Activated B cell treated with CpG ODN at 0.5 μM for 24 hours (primary cell): ENCODE measurements around the gene SCAMP4. TPM values are rescaled to one million over a fixed set of nuclear protein-coding genes. Genes with fewer than 3 reads are reported as not detected.
"Not testable (repeated sequence)": the region's sequence is repeated elsewhere in the genome, so short reads cannot be mapped to it uniquely, and the experiment has no call there.

ENCODE experiments used
- ATAC-seq: fragments of 200-7000 bp; cut with Tn5 transposase; one replicate; pipeline ENCODE4 v1.10.0; 2021; ENCODE audit warnings: low read depth, mild to moderate bottlenecking, moderate library complexity
- CTCF ChIA-PET: fragments of 350-600 bp; sonication (Branson Sonifier 250); formaldehyde crosslinking; loops from one replicate; lab custom pipeline; 2021; ENCODE audit warnings: antibody characterized with exemption; lab: Charles Lee
- POLR2A ChIA-PET: fragments of 350-600 bp; sonication (Branson Sonifier 250); formaldehyde crosslinking; loops from one replicate; lab custom pipeline; 2021; ENCODE audit warnings: antibody characterized with exemption; lab: Charles Lee
- DNase-seq: peaks from one replicate; pipeline ENCODE4 v3.0.0; 2022
- H3K27ac Mint-ChIP-seq: one replicate; pipeline ENCODE4 v1.8.0; 2020; ENCODE audit warnings: mixed read lengths
- H3K27me3 Mint-ChIP-seq: one replicate; pipeline ENCODE4 v1.8.0; 2021; ENCODE audit warnings: mixed read lengths
- H3K36me3 Mint-ChIP-seq: one replicate; pipeline ENCODE4 v1.8.0; 2021; ENCODE audit warnings: low read depth, mixed read lengths
- H3K4me1 Mint-ChIP-seq: one replicate; pipeline ENCODE4 v1.8.0; 2021; ENCODE audit warnings: mixed read lengths
- H3K4me3 Mint-ChIP-seq: one replicate; pipeline ENCODE4 v1.8.0; 2020; ENCODE audit warnings: mild to moderate bottlenecking, mixed read lengths
- H3K9me3 Mint-ChIP-seq: one replicate; pipeline ENCODE4 v1.8.0; 2020; ENCODE audit warnings: mixed read lengths
- intact Hi-C: fragments of 100-400 bp; cut with micrococcal nuclease; formaldehyde crosslinking; loops from one replicate; pipeline ENCODE4 v1.15.1; 2024
- total RNA-seq: library from RNA; stranded (reverse); gene quantifications from 2 replicates; pipeline ENCODE4 v1.2.3, GENCODE V29; 2022
- TF ChIP-seq, protein P1 (sequence below): fragments of 200-600 bp; IDR thresholded peaks from one replicate; pipeline ENCODE4 v1.8.0; 2022; ENCODE audit warnings: antibody characterized with exemption, mild to moderate bottlenecking

Gene SCAMP4
- total RNA-seq, 1 donor from 2014 or later: 59.7 TPM

DNA sequence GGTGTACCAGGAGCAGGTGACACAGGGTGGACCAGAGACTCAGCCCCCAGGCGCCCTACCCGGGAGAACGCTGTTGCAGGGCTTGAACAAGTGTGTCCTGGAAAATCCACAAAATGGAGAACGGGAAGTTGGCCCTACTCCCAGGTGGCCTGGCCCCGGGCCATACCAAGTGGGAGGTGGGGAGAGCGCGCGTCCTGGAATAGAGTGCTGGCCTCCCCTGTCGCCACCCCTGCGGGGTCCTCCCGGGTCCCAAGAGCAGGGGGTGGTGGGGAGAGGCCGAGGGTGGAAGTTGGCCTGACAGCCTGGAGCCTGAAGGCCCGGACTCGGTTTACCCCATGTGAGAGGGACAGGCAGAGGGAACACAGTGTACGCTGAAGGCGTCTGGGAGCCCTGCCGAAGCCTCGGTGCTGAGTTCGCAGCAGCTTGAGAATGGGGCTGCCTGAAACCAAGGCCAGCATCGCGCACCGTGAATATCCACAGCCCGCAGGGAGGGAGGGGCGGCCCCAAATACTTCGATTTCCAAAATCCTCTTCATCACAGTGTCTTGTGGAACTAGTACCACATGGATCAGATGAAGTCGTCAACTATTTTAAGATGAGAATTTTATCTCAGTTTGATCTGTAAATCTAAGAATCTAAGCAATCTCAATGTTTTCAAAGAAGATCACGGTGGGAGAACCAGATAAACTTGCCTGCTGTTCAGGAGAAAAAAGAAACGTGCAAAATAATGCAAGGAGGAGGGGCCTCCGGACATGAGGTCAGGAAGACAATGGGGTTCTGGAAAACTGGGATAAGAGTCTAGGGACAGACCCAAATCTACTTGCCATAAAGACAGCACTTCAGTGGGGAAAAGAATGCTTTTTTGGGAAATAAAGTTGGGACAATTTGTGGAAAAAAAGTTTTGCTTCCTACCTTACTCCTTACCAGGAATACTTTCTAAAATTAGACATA, 31.4 kb upstream of the SCAMP4 start:
- TF ChIP-seq, protein P1, sequence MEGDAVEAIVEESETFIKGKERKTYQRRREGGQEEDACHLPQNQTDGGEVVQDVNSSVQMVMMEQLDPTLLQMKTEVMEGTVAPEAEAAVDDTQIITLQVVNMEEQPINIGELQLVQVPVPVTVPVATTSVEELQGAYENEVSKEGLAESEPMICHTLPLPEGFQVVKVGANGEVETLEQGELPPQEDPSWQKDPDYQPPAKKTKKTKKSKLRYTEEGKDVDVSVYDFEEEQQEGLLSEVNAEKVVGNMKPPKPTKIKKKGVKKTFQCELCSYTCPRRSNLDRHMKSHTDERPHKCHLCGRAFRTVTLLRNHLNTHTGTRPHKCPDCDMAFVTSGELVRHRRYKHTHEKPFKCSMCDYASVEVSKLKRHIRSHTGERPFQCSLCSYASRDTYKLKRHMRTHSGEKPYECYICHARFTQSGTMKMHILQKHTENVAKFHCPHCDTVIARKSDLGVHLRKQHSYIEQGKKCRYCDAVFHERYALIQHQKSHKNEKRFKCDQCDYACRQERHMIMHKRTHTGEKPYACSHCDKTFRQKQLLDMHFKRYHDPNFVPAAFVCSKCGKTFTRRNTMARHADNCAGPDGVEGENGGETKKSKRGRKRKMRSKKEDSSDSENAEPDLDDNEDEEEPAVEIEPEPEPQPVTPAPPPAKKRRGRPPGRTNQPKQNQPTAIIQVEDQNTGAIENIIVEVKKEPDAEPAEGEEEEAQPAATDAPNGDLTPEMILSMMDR: no peak
- Mint-ChIP-seq H3K9me3 (no peaks in the 10 kb centered on the region), H3K4me3 (peak overlapping the region; percentile 97), H3K27ac (peak overlapping the region; percentile 68), H3K36me3 (peaks cover 24% of the 10 kb centered on the region), H3K27me3 (no peaks in the 10 kb centered on the region), H3K4me1 (peaks cover 36% of the 10 kb centered on the region)
- ChIA-PET POLR2A (interaction anchor here (0.7 to 3.2 kb wide), 3 partner anchors 9 to 620 kb away, joined by 3 to 68 read pairs (median 9); no protein-coding TSS in a partner anchor), CTCF (interaction anchor here (2.8 kb wide), 1 partner anchor 9 kb away, joined by 18 read pairs; no protein-coding TSS in a partner anchor)
- ATAC-seq (no peak), DNase-seq (no peak)
- intact Hi-C loops: no loop called here

DNA sequence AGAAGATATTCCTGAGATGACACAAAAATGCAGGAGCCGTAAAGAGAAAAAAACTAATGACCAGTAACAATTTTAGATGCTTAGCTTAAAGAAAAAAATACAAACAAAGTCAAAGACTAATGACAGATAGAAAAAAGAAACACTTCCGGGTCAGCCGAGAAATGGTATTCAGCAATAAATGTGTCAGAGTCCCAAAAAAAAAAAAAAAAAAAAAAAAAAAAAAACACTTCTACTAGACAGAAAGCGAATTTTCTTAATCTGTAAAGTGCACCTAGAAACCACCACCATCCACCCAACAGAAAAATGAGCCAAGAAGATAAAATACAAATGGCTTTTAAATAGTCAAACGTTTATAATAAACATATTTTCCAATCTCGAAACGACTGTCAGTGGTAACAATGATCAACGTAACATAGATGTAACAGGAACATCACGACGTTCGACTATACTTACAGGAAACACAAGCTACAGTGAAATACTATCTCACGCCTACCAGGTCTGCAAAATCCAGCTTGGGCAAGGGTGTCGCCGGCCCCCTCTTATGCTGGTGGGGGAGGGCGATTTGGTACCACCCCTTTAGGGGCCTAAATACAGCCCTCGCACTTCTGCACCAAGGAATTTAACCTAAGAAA, 30.5 kb upstream of the SCAMP4 start:
- no peaks in the 10 kb centered on the region for H3K9me3 Mint-ChIP-seq
- no peak for DNase-seq
- peaks cover 36% of the 10 kb centered on the region for H3K4me1 Mint-ChIP-seq
- intact Hi-C loops: no loop called here
- no peaks in the 10 kb centered on the region for H3K27me3 Mint-ChIP-seq
- H3K4me3 Mint-ChIP-seq: peak overlapping the region; percentile 97
- peak overlapping the region; percentile 92 for H3K27ac Mint-ChIP-seq
- peaks cover 24% of the 10 kb centered on the region for H3K36me3 Mint-ChIP-seq
- ATAC-seq: no peak
- ChIA-PET POLR2A (interaction anchor here (0.6 to 3.2 kb wide), 16 partner anchors 8 to 619 kb away, joined by 3 to 68 read pairs (median 3); partner anchors contain the start of genes ABHD17A and REXO1), CTCF (interaction anchor here (1.0 to 2.8 kb wide), 3 partner anchors 9 to 23 kb away, joined by 3 to 18 read pairs (median 3); no protein-coding TSS in a partner anchor)
- TF ChIP-seq, protein P1: no peak

DNA sequence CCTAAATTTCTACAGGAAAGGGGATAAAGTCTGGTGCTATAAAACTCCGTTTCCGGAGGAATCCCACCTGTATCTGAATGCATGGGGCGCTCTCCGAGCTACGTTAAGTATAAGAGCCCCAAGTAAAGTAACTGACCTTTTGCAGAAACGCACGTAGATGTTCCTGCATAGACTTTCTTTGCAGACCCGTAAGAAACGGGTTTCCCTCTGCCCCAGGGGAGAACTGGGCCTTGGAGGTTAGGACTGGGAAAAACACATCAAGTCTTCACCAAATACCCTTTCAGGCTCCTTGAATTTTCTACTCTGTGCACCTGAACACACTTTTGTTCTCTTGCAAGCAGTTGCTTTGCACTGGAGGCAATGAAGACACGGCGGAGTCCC, 29.9 kb upstream of the SCAMP4 start:
- intact Hi-C loops, DNase-seq, H3K27me3 Mint-ChIP-seq, ATAC-seq, H3K9me3 Mint-ChIP-seq: not testable (repeated sequence)
- Mint-ChIP-seq H3K4me3 (peak overlapping the region; percentile 97), H3K4me1 (peaks cover 36% of the 10 kb centered on the region), H3K36me3 (peaks cover 27% of the 10 kb centered on the region), H3K27ac (peak overlapping the region; percentile 92)
- CTCF ChIA-PET: interaction anchor here (1.0 to 2.8 kb wide), 3 partner anchors 9 to 23 kb away, joined by 3 to 18 read pairs (median 3); no protein-coding TSS in a partner anchor
- POLR2A ChIA-PET: interaction anchor here (0.6 to 3.2 kb wide), 14 partner anchors 9 to 222 kb away, joined by 3 to 68 read pairs (median 4); partner anchors contain the start of genes ABHD17A and REXO1

DNA sequence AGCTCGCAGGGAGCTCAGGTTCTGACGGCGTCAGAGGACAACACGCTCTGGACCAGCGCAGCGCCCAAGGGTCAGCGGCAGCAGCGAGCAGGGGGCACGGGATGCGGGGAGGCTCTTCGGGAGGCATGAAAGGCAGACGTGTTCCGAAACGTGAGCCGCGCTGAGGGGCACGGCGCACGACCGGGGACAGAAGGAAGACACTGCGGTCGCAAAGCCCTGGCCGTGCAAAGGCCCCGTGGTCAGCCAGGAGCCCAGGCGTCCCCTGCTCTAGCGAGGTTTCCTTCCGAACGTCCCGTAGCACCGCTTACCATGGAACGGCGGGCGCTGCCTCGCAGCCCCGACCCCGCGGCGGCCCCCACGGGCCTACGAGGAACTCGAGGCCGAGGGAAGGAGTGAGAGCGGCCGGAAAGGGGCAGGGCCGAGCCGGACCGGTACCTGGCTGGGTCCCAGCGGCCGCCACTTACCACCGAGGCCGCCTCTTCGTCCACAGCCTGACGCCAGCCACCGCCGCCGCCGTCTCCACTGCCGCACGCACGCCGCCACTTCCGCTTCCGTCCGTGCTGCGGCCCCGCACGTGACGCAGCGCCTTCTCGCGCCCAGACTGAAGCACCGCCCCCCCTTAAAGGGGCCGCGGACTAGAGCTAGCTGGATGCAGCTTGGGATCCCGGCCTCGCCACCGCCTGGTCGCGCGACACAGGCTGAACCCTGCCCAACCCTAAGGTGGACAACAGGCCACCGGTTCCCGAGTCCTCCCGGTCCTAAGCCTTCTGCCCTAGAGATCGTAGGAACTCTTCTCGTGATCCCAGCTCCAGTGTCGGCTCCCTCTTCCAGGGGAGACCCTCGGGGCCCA, 29.3 kb upstream of the SCAMP4 start:
- peak overlapping the region; percentile 92 for H3K27ac Mint-ChIP-seq
- DNase-seq (peak; percentile 86), ATAC-seq (peak; percentile 94)
- intact Hi-C loops: loop anchor here (1.0 kb wide), 3 partner anchors 9 to 29 kb away; partner anchors contain the start of genes ABHD17A, ADAT3 and SCAMP4
- ChIA-PET CTCF (interaction anchor here (0.8 to 2.8 kb wide), 5 partner anchors 11 to 212 kb away, joined by 3 to 18 read pairs (median 3); no protein-coding TSS in a partner anchor), POLR2A (interaction anchor here (0.5 to 3.2 kb wide), 23 partner anchors 8 to 427 kb away, joined by 3 to 68 read pairs (median 5); partner anchors contain the start of genes ABHD17A, ADAT3, MKNK2 and SCAMP4)
- peaks cover 23% of the 10 kb centered on the region for H3K36me3 Mint-ChIP-seq
- H3K9me3 Mint-ChIP-seq: no peaks in the 10 kb centered on the region
- TF ChIP-seq, protein P1: no peak
- peak overlapping the region; percentile 97 for H3K4me3 Mint-ChIP-seq
- peaks cover 34% of the 10 kb centered on the region for H3K4me1 Mint-ChIP-seq
- H3K27me3 Mint-ChIP-seq: no peaks in the 10 kb centered on the region

DNA sequence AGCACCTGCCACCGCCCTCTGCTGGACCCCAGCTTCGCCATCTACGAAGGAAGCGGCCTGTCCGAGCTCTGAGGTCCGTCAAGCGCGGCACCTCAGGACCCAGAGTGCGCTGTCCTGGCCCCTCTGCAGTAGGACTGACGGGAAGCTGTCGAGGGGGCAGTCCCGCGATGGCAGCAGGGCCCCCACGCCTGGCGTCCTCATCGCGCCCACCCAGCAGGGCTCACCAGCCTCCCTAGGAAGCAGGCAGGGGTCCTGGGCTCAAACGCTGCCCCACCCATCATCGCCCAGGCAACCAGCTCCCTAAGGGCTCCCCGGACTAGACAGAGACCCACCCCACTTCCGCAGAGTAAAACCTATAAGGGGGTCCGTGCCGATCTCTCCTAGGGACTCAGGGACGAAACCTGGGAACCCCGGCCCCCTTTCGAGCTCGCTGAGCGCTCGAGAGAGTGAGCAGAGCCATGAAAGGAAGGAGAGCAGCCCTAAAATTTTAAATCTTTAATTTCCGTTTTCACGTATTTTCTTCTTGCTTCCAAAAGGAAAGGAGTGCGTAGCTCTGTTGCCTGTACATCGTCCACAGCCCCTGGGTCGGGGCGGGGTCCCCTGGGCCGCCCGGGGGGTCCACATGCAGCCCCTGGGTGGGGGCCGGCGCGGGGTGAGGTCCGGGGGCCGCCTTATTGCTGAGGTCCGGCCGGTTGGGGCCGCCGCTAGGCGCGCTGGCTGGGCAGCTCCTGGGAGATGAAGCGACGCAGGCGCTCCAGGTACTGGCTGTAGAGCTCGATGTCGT, 28.5 kb upstream of the SCAMP4 start:
- not testable (repeated sequence) for H3K9me3 Mint-ChIP-seq, H3K27me3 Mint-ChIP-seq, DNase-seq
- peak; percentile 19 for ATAC-seq
- Mint-ChIP-seq H3K4me3 (peak overlapping the region; percentile 97), H3K27ac (peak overlapping the region; percentile 87), H3K4me1 (peaks cover 34% of the 10 kb centered on the region), H3K36me3 (peaks cover 24% of the 10 kb centered on the region)
- intact Hi-C loops: loop anchor here (1.0 kb wide), 3 partner anchors 9 to 29 kb away; partner anchors contain the start of genes ABHD17A, ADAT3 and SCAMP4
- POLR2A ChIA-PET: interaction anchor here (0.5 to 3.2 kb wide), 16 partner anchors 7 to 426 kb away, joined by 3 to 68 read pairs (median 8); partner anchors contain the start of genes ABHD17A, ADAT3, MKNK2 and SCAMP4
- CTCF ChIA-PET: interaction anchor here (0.8 to 2.8 kb wide), 4 partner anchors 12 to 211 kb away, joined by 3 to 18 read pairs (median 4); no protein-coding TSS in a partner anchor

DNA sequence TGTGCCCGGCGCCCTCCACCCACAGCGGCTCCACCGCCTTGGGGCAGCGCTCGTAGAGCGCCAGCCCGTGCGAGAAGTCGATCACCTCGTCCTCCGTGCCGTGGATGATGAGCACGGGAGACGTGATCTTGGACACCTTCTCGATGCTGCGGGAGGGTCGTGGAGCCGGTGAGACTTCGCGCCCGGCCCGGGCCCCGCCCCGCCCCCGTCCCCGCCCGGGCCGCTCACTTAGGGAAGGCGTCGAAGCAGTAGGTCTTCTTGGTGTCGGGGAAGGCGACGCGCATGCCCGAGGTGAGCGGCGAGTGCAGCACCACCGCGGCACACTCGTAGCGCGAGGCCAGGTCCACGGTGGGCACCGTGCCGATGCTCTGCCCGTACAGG, 27.9 kb upstream of the SCAMP4 start:
- intact Hi-C loops, DNase-seq: not testable (repeated sequence)
- POLR2A ChIA-PET: interaction anchor here (1.0 to 3.2 kb wide), 5 partner anchors 13 to 20 kb away, joined by 5 to 68 read pairs (median 15); no protein-coding TSS in a partner anchor

DNA sequence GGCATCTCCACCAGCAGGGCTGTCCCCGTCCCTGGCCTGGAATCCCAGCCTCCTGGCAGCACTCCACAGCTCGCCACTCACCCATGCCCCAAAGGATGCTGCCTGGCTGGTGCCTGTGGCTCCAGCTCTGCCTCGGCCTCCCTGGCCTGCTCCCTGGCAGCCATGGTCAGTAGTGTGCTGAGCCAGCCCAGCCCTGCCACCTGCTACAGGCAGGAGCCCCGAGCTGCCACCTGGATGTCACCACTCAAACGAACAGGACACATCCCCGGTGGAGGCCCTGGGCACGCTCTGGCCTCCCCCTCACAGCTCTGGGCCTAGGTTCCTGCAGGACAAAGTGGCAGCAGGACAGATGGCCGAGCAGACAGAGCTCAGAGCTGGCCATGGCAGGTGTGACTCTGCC, 26.6 kb upstream of the SCAMP4 start:
- peaks cover 18% of the 10 kb centered on the region for H3K36me3 Mint-ChIP-seq
- H3K4me3 Mint-ChIP-seq, ATAC-seq, H3K27ac Mint-ChIP-seq, CTCF ChIA-PET, intact Hi-C loops, POLR2A ChIA-PET, DNase-seq, H3K9me3 Mint-ChIP-seq, H3K27me3 Mint-ChIP-seq: not testable (repeated sequence)
- H3K4me1 Mint-ChIP-seq: peaks cover 43% of the 10 kb centered on the region

More for the DNA sequence above, 27.9 kb upstream of the SCAMP4 start:
- not testable (repeated sequence) for ATAC-seq, H3K27ac Mint-ChIP-seq, H3K27me3 Mint-ChIP-seq, H3K9me3 Mint-ChIP-seq, H3K4me3 Mint-ChIP-seq
- Mint-ChIP-seq H3K36me3 (peaks cover 24% of the 10 kb centered on the region), H3K4me1 (peaks cover 37% of the 10 kb centered on the region)
- CTCF ChIA-PET: interaction anchor here (1.6 to 2.8 kb wide), 2 partner anchors 13 to 20 kb away, joined by 4 to 18 read pairs; no protein-coding TSS in a partner anchor
